ENCODE results near the gene RERE. TPM values are rescaled to one million over a fixed set of nuclear protein-coding genes. Genes with fewer than 3 reads are reported as not detected.
A peak's percentile ranks its signal among the peaks of the same experiment; 100 is the strongest.

Gene RERE
- total and polyA plus RNA-seq, 7 donors = 38.8 to 308 (median 99.7) TPM

DNA sequence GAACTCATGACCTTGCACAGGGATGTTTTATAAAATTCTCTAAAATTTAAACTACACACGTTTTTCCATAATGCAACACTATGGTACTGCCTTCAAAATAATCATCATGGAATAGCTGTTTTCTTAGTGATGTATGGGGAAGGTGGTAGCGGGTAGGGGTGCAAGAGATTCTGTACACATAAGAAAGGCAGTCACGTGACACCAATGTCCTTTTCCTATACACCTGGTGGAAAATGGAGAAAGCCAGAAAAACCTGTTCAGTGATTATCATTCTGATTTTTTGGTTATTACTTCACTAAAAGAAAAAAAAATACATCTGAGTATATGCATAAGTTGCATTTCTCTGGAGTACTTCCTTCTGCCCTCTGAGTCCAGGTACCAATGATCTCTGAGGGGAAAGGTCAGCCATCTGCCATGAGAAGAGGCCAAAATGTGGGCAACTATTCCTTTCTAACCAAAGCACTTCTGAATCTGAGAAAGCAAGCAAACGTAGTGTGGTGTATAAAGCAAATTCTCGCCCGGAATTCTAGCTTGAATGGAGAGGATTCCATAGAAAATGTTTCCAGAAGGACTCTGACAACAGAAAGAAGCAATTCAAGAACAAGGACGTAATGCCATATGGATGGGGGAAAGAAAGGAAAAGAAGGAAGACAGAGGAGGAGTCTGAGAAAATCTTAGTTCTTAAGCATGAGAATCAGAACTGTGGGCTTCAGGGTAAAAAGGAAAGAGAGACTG is 137.3 kb downstream of the RERE start:
- no peak overlapping the region for H3K4me3 ChIP-seq

DNA sequence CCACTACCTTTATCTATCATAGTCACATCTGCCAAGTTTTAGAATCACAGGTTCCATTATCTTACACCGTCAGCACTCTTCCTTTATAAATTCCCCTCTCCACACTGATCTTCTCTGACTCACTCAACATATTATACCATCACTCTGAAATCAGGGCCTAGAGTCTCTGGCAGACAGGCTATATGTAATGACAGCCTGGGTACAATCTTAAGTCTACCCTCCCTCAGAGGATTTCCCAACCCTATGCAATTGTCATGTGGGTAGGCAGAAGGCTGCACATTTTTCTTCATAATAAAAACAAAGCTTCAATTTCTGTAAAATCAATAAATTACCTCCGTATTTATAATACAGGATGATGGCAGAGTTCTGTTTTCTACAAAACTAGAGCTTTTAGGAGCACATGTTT is 138.0 kb downstream of the RERE start:
- no peak overlapping the region for H3K4me3 ChIP-seq
- intact Hi-C loops (cut with DNase I) = loop anchor here in 1 of 2 donors (10.0 kb wide), 1 partner anchor 215 kb away; no protein-coding TSS in a partner anchor
- DNase-seq (no peak), ATAC-seq (peak in 3 of 4 donors; percentile 78 to 81 (median 79))
- H3K27me3 ChIP-seq (ENCODE audit: insufficient read depth in 3 of 3, low read length in 2 of 3) = no peaks in the 10 kb centered on the region
- H3K36me3 ChIP-seq (ENCODE audit: insufficient read depth in 1 of 2, low read depth in 1 of 2) = no peaks in the 10 kb centered on the region
- no peak overlapping the region for H3K27ac ChIP-seq
- no peaks in the 10 kb centered on the region for H3K9me3 ChIP-seq
- TF ChIP-seq, protein P1, sequence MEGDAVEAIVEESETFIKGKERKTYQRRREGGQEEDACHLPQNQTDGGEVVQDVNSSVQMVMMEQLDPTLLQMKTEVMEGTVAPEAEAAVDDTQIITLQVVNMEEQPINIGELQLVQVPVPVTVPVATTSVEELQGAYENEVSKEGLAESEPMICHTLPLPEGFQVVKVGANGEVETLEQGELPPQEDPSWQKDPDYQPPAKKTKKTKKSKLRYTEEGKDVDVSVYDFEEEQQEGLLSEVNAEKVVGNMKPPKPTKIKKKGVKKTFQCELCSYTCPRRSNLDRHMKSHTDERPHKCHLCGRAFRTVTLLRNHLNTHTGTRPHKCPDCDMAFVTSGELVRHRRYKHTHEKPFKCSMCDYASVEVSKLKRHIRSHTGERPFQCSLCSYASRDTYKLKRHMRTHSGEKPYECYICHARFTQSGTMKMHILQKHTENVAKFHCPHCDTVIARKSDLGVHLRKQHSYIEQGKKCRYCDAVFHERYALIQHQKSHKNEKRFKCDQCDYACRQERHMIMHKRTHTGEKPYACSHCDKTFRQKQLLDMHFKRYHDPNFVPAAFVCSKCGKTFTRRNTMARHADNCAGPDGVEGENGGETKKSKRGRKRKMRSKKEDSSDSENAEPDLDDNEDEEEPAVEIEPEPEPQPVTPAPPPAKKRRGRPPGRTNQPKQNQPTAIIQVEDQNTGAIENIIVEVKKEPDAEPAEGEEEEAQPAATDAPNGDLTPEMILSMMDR (IDR thresholded peaks at IDR 0.05) = no peak
- H3K4me1 ChIP-seq = peaks cover 28% of the 10 kb centered on the region
- WGBS, 3 donors = 70 to 83% (median 78%) methylated on average over 2 of the region's 2 CpGs

More for the DNA sequence above, 137.3 kb downstream of the RERE start:
- H3K36me3 ChIP-seq (ENCODE audit: insufficient read depth in 1 of 2, low read depth in 1 of 2) = no peaks in the 10 kb centered on the region
- ATAC-seq (no peak), DNase-seq (no peak)
- TF ChIP-seq, protein P1 (IDR thresholded peaks at IDR 0.05) = no peak
- 77 to 82% (median 80%) methylated on average over 7 of the region's 7 CpGs for WGBS, 3 donors
- no peak overlapping the region for H3K27ac ChIP-seq
- intact Hi-C loops (cut with DNase I) = loop anchor here in 1 of 2 donors (10.0 kb wide), 1 partner anchor 215 kb away; no protein-coding TSS in a partner anchor
- H3K4me1 ChIP-seq = peaks cover 31% of the 10 kb centered on the region
- H3K27me3 ChIP-seq (ENCODE audit: insufficient read depth in 3 of 3, low read length in 2 of 3) = no peaks in the 10 kb centered on the region
- H3K9me3 ChIP-seq = no peaks in the 10 kb centered on the region

DNA sequence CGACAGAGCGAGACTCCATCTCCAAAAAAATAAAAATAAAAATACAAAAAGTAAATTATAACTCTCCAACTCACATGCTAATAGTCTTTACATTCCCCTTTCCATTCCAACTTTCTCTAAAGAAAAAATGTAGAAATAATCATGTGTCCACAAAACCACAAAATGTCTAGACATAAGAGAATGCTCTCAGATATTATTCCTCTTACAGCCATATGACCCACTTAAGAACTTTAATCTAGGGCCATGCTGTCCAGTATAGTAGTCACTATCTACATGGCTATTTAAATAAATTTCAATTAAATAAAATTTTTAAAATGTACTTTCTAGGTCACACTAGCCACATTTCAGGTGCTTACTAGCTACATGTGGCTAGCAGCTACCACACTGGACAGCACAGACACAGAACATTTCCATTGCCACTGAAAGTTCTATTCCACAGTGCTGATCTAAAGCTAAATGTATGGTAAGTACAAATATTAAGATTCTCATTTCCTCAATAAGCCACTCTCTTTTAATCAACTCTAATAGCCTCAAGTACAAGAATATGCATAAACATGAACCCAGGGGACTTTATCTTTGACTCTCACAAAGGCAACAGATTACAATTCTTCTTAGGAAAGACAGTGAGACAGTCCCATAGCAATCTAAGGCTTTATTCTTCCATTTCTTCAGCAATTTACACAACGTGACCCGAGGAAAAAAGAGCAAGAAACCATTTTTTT is 138.6 kb downstream of the RERE start:
- intact Hi-C loops (cut with DNase I) = loop anchor here in 1 of 2 donors (10.0 kb wide), 1 partner anchor 214 kb away; no protein-coding TSS in a partner anchor
- TF ChIP-seq, protein P1 (IDR thresholded peaks at IDR 0.05) = no peak
- peak in 1 of 4 donors; percentile 14 for ATAC-seq
- no peak overlapping the region for H3K4me3 ChIP-seq
- no peak overlapping the region for H3K27ac ChIP-seq
- no peaks in the 10 kb centered on the region for H3K9me3 ChIP-seq
- 87 to 88% (median 87%) methylated on average over 4 of the region's 4 CpGs for WGBS, 3 donors
- no peaks in the 10 kb centered on the region for H3K36me3 ChIP-seq (ENCODE audit: insufficient read depth in 1 of 2, low read depth in 1 of 2)
- H3K27me3 ChIP-seq (ENCODE audit: insufficient read depth in 3 of 3, low read length in 2 of 3) = no peaks in the 10 kb centered on the region
- H3K4me1 ChIP-seq = peaks cover 24% of the 10 kb centered on the region
- DNase-seq = no peak

DNA sequence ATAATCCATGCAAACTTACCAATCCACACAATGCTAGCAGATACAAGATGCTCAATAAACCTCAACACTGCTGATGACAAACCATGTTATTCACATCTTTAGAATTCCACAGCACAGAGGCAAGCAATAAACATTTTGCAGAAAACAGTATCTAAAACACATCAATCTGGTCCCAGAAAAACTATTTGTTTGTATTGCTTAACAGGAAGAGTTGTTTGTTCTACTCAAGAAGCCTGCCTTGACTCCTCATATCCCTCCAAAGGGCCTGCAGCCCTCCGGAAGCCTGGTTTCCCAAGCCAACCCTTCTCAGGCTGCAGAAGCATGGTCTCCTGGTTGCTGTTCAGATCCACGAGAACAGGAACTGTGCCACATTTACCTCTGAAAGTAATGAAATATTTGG is 139.7 kb downstream of the RERE start:
- WGBS, 3 donors = 82 to 90% (median 83%) methylated on average over 2 of the region's 2 CpGs
- ATAC-seq (no peak), DNase-seq (no peak)
- peaks cover 20% of the 10 kb centered on the region for H3K4me1 ChIP-seq
- intact Hi-C loops (cut with DNase I) = loop anchor here in 1 of 2 donors (10.0 kb wide), 1 partner anchor 213 kb away; no protein-coding TSS in a partner anchor
- H3K27ac ChIP-seq = no peak overlapping the region
- no peaks in the 10 kb centered on the region for H3K27me3 ChIP-seq (ENCODE audit: insufficient read depth in 3 of 3, low read length in 2 of 3)
- no peak overlapping the region for H3K4me3 ChIP-seq
- no peaks in the 10 kb centered on the region for H3K9me3 ChIP-seq
- no peaks in the 10 kb centered on the region for H3K36me3 ChIP-seq (ENCODE audit: insufficient read depth in 1 of 2, low read depth in 1 of 2)
- TF ChIP-seq, protein P1 (IDR thresholded peaks at IDR 0.05) = no peak
